Neural progenitor cell (in vitro differentiated cells): ENCODE measurements around the gene LRFN5.

ENCODE experiments used
- EZH2 ChIP-seq: fragments of 200-600 bp; sonication (generic); IDR thresholded peaks from 2 replicates; pipeline ENCODE4 v1.6.1; 2017; ENCODE audit warnings: antibody characterized with exemption, mild to moderate bottlenecking, moderate library complexity
- TF ChIP-seq, protein P1 (sequence below): fragments of 200-600 bp; sonication (generic); IDR thresholded peaks from 2 replicates; pipeline ENCODE4 v1.5.1; 2017; ENCODE audit warnings: antibody characterized with exemption, mild to moderate bottlenecking

DNA sequence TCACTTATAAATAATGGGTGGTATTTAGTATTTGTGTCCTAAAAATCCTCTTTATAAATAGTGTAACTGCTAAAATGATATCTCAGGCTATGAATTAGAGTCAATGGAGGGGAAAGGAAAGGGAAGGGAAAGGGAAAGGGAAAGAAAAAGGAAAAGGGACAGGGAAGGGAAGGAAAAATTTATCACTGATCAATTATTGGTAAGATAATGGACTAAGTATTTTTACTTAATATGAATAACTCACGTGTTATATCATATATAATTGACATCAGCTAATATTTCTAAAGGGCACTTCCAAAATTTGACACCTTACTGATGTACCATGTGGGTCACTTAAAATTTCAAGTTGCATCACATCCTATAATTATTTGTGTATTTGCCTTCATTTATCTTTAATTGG lies 193.1 kb downstream of the LRFN5 start:
- no peak for TF ChIP-seq EZH2
- TF ChIP-seq, protein P1, sequence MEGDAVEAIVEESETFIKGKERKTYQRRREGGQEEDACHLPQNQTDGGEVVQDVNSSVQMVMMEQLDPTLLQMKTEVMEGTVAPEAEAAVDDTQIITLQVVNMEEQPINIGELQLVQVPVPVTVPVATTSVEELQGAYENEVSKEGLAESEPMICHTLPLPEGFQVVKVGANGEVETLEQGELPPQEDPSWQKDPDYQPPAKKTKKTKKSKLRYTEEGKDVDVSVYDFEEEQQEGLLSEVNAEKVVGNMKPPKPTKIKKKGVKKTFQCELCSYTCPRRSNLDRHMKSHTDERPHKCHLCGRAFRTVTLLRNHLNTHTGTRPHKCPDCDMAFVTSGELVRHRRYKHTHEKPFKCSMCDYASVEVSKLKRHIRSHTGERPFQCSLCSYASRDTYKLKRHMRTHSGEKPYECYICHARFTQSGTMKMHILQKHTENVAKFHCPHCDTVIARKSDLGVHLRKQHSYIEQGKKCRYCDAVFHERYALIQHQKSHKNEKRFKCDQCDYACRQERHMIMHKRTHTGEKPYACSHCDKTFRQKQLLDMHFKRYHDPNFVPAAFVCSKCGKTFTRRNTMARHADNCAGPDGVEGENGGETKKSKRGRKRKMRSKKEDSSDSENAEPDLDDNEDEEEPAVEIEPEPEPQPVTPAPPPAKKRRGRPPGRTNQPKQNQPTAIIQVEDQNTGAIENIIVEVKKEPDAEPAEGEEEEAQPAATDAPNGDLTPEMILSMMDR, result no peak
